ENCODE results near the gene SPATA33.

SPATA33 gene

DNA sequence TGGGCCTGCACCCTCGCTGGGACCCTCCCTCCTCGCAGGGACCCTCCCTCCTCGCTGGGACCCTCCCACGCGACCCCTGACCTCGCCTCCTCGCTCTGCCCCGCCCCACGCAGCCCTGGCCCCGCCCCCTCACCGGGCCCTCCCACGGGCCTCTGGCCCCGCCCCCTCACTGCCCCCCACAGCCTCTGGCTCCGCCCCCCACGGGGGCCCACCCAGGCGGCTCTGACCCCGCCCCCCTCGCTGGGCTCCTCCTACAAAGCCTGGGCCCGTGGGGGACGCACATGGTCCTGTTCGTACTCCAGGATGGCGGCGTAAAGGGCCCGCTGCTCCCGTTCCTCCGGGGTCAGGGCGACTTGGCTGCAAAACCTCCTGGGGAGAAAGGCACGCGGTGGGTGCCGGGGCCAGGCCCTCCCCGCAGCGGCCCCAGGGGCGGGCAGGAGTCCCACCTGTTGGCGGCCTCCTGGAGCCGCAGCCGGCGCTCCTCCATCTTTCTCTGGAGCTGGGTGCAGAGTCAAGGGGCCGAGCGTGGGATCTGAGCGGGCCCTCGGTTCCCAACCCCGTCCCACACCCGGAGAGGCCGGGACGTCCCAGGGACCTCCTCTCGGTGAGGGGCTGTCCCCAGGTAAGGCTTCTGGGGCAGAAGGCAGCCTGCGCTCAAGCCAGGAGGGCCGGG lies 54.1 kb downstream of the SPATA33 start:
- DNase-seq = peak; percentile 36

DNA sequence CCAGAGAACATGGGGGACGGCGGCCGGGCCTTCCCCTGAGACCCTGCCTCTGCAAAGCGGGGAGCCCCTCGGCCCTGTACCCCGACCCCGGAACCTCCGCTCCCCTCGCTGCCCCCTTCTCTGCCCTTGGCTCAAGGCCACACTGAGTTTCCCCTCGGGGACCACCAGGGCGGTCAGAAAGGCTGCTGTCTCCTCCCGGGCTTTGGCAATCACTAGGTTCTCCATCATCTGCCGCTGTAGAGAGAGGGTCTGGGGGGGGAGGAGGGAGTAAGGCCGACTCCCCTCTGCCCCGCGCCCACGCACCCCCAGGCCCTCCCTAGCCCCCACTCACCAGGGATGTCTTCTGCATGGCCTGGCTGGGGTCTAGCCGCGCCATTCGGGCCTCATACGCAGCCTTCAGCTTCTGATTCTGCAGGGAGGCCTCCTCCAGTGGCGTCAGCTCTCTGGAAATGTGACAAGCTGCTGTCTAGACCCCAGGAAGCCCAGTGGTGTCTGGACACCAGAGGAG lies 54.7 kb downstream of the SPATA33 start:
- DNase-seq = no peak

DNA sequence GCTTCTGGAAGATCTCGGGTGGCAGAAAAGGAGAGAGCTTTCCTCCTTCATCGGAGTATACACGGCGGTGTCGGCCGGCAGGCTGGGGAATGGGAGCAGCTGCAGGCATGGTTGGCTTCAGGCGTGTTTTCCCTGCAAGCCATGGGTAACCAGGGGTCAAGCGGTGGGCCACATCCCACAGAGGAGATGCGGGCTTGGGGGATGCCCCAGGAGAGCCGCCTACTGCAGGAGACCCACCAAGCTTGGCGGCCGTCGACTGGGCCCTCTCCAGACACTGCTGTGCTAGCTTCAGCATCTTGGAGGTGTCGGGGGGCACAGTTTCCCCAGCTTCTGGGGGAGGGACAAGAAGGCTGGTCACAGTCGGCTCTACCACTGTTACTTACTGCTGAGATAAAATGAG lies 58.9 kb downstream of the SPATA33 start:
- DNase-seq = no peak

DNA sequence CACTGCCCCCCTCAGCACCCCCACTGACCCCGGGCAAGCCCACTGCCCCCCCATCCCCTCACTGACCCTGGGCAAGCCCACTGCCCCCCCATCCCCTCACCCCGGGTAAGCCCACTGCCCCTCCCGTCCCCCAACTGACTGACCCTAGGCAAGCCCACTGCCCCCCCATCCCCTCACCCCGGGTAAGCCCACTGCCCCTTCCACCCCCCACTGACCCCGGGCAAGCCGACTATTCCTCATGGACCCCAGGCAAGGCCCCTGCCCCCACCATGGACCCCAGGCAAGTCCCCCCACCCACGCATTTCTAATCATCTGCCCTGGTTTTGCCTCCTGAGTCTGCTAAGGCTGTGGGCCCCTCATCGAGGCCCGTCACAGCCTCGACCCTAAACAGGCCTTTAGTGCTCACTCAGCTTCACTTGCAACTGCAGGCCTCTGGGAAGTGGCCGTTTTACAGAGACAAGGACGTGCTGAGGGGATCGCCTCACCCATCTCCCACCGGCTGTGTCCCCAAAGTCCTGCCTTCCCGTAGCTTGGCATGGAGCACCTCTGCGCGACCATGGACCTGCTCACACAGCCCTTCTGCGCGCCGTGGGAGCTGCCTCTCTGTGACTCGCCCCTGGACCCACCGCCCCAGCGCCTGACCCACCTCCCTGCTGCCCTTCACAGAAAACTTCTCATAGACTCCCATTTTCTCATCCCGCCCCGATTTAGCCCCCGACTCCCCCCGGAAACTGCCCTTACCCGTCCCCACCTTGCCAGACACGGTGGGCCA lies 59.5 kb downstream of the SPATA33 start:
- DNase-seq = no peak

DNA sequence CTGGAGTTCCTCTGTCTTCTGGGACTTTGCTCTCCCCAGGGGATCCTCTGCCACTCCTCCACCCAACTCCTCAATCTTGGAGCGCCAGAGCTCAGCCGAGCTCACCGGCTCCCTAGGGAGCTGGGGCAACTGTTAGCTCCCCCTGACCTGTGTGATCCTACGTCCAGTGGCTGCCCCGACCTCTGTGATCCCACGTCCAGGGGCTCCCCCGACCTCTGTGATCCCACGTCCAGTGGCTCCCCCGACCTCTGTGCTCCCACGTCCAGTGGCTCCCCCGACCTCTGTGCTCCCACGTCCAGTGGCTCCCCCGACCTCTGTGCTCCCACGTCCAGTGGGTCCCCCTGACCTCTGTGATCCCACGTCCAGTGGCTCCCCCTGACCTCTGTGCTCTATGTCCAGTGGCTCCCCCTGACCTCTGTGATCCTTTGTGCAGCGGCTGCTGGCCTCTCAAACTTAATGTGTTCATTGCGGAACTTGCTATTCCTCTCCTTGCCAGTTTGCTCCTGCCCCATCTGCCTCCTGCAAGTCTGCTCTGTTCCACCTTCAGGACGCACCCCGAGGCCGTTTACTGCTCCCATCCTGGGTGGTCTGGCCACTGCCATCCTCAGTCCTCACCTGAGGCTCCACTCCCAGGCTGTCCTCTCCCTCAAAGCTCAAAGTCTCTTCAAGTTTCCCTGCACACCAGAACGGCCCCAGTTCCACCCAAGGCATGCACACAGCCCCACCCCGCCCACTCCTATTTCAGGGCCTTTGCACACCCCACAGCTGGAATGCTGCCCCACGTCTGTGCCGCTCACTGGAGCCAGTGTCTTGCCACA lies 60.3 kb downstream of the SPATA33 start:
- no peak for DNase-seq

Data from T1000 (cell line).